Measurements from ENCODE around the gene ZNF574.

The ZNF574 gene

GRCh38 chr19:42068756-42069571, 7.0 kb upstream of the ZNF574 start:
- intact Hi-C loops (cut with DNase I; ENCODE audit: low total_unique reads), result no loop called here
- Histone ChIP-seq H3K36me3 (peaks cover 10 to 15% (median 11%) of the 10 kb centered on the region in 3 donors), H3K4me3 (peak overlapping the region; percentile 56 to 63), H3K4me1 (peaks cover 0 to 38% (median 20%) of the 10 kb centered on the region in 4 donors), H3K27ac (peak overlapping the region; percentile 74 to 87), H3K27me3 (no peaks in the 10 kb centered on the region), H3K9me3 (no peaks in the 10 kb centered on the region)
- TF ChIP-seq, protein P1, sequence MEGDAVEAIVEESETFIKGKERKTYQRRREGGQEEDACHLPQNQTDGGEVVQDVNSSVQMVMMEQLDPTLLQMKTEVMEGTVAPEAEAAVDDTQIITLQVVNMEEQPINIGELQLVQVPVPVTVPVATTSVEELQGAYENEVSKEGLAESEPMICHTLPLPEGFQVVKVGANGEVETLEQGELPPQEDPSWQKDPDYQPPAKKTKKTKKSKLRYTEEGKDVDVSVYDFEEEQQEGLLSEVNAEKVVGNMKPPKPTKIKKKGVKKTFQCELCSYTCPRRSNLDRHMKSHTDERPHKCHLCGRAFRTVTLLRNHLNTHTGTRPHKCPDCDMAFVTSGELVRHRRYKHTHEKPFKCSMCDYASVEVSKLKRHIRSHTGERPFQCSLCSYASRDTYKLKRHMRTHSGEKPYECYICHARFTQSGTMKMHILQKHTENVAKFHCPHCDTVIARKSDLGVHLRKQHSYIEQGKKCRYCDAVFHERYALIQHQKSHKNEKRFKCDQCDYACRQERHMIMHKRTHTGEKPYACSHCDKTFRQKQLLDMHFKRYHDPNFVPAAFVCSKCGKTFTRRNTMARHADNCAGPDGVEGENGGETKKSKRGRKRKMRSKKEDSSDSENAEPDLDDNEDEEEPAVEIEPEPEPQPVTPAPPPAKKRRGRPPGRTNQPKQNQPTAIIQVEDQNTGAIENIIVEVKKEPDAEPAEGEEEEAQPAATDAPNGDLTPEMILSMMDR (IDR thresholded peaks at IDR 0.05), result no peak
- no peak for DNase-seq

DNA sequence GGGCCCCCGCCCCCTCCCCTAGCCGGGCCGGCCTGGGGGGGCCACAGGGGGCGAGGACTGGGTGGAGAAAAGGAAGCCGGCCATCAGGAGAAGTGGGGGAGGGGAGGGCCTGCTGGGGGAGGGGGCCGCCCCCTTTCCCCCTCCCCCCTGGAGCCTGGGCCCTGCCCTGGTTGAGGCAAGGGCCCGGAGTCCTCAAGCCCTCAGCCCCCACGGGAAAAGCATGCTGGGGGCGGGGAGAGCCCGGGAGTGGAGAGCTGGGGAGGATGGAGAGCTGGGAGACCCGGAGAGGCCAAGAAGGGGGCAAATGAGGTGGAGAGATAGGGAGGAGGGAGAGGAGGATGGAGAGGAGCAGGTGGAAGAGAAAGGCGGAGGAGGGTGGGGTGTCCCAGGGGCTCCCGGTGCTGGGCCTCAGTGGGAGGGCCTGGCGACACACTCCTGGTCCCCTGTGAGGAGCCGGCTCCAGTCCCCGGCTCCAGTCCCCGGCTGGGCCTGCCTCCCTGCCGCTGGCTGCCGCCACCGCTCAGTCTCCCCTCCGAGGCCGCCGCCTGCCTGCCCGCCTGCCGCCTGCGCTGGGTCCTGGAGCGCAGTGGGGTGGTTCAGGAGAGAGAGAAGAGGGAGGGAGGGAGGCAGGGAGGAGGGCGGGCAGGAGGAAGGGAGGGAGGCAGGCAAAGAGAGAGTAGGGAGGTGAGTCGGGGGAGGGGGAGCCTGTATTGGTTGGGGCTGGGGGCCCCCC, 6.2 kb upstream of the ZNF574 start, which contains the start of gene GRIK5:
GRIK5 (minus strand) TSS at position 588 of the 733 bp plus-strand sequence. CDS start 4,436 bp downstream, outside the sequence.
- Histone ChIP-seq H3K36me3 (peaks cover 9 to 11% (median 11%) of the 10 kb centered on the region in 3 donors), H3K4me1 (peaks cover 0 to 43% (median 21%) of the 10 kb centered on the region in 4 donors), H3K9me3 (no peaks in the 10 kb centered on the region), H3K4me3 (peak within 1 kb of the TSS; percentile 56 to 63), H3K27ac (peak within 1 kb of the TSS; percentile 74 to 87), H3K27me3 (no peaks in the 10 kb centered on the region)
- TF ChIP-seq, protein P1 (IDR thresholded peaks at IDR 0.05), result no peak
- intact Hi-C loops (cut with DNase I; ENCODE audit: low total_unique reads), result no loop called here
- DNase-seq, result peak in 1 of 2 donors; percentile 76

- Histone ChIP-seq H3K4me3 (no peak overlapping the region), H3K4me1 (peaks cover 0 to 48% (median 26%) of the 10 kb centered on the region in 4 donors), H3K27me3 (no peaks in the 10 kb centered on the region), H3K36me3 (no peaks in the 10 kb centered on the region), H3K9me3 (no peaks in the 10 kb centered on the region), H3K27ac (no peak overlapping the region)
- intact Hi-C loops (cut with DNase I; ENCODE audit: low total_unique reads), result no loop called here
- no peak for DNase-seq
- TF ChIP-seq, protein P1 (IDR thresholded peaks at IDR 0.05), result no peak
Measured at GRCh38 chr19:42071247-42071646, 4.7 kb upstream of the ZNF574 start.

DNA sequence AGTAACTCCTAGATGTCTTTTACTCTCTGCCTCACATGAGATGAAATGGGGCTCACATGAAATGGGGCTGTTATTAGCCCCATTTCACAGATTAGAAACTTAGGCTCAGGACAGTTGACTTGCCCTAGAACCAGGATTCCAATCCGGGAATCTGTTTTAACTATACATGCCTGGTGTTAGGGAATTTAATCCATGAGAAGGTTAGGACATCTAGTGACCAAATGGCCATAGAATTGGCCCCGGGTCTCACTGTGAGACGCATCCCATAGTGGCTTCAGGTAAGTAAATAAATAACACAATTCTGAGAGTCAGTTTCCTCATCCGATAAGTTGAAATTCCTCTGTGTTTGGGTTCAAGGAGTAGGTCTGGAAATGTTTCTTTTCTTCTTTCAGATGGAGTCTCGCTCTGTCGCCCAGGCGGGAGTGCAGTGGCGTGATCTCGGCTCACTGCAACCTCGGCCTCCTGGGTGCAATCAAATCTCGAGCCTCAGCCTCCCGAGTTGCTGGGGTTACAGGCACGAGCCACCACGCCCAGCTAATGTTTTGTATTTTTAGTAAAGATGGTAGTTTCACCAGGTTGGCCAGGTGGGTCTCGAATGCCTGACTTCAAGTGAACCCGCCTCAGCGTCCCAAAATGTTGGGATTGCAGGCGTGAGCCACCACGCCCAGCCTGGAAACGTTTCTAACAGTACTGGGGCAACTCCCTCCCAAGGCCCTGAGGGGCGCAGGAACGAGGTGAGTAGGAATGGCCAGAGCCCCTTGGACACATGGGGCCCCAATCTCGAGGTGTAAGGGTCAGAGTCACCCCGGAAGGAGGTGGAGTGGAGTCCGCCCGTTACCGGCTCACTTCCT, 1.2 kb upstream of the ZNF574 start:
- Histone ChIP-seq H3K27me3 (no peaks in the 10 kb centered on the region), H3K9me3 (no peaks in the 10 kb centered on the region), H3K4me1 (peaks cover 0 to 39% (median 26%) of the 10 kb centered on the region in 4 donors), H3K4me3 (peak overlapping the region; percentile 54 to 94), H3K27ac (peak overlapping the region; percentile 90 to 98), H3K36me3 (peaks cover 11 to 18% (median 13%) of the 10 kb centered on the region in 3 donors)
- TF ChIP-seq, protein P1 (IDR thresholded peaks at IDR 0.05), result no peak
- DNase-seq, result no peak
- intact Hi-C loops (cut with DNase I; ENCODE audit: low total_unique reads), result no loop called here

DNA sequence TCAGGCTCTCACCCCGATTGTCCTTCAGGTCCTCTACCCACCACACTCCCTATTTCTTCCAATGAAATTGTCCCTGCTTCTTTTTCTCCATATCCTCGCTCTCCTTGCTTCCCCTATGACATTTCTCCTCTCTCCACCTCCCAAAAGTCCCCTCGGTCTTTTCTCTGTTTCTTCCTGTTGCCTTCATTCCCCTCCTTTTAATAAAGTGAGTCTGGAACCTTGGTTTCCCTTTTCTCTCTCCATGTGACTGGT, 676 bp upstream of the ZNF574 start:
- no peaks in the 10 kb centered on the region for H3K27me3 ChIP-seq
- peaks cover 17 to 23% (median 18%) of the 10 kb centered on the region in 3 donors for H3K36me3 ChIP-seq
- H3K27ac ChIP-seq, result peak overlapping the region; percentile 90 to 98
- TF ChIP-seq, protein P1 (IDR thresholded peaks at IDR 0.05), result no peak
- H3K9me3 ChIP-seq, result no peaks in the 10 kb centered on the region
- H3K4me3 ChIP-seq, result peak overlapping the region; percentile 54 to 94
- peaks cover 0 to 34% (median 23%) of the 10 kb centered on the region in 4 donors for H3K4me1 ChIP-seq
- intact Hi-C loops (cut with DNase I; ENCODE audit: low total_unique reads), result no loop called here
- no peak for DNase-seq
